H1 (cell line): Measurements from ENCODE around the gene MPDU1. TPM values are rescaled to one million over a fixed set of nuclear protein-coding genes. Genes with fewer than 3 reads are reported as not detected.

Source experiments
- BCL11A ChIP-seq, 2 experiments: IDR thresholded peaks; one replicate each; pipeline ENCODE4 v1.6.1; 2011; ENCODE audit warnings: low read depth in 2 of 2, low read length in 2 of 2, mild to moderate bottlenecking in 2 of 2
- CEBPB ChIP-seq: IDR thresholded peaks from 2 replicates; pipeline ENCODE4 v1.6.1; 2012; ENCODE audit warnings: low read depth, low read length
- EP300 ChIP-seq, 2 experiments: IDR thresholded peaks; 1 replicate in 1 of 2; 2 replicates in 1 of 2; pipeline ENCODE4 v1.6.1; 2011 to 2012; ENCODE audit warnings: low read depth in 2 of 2, low read length in 2 of 2, mild to moderate bottlenecking in 2 of 2, borderline replicate concordance in 1 of 2, inconsistent platforms in 1 of 2, moderate library complexity in 1 of 2
- FOSL1 ChIP-seq: IDR thresholded peaks from 2 replicates; pipeline ENCODE4 v1.6.1; 2011; ENCODE audit warnings: mild to moderate bottlenecking, low read depth, low read length, moderate library complexity; ENCODE audit not compliant: insufficient read depth
- GABPA ChIP-seq: IDR thresholded peaks from 2 replicates; pipeline ENCODE4 v1.6.1; 2011; ENCODE audit warnings: mild to moderate bottlenecking, low read length, moderate library complexity, borderline replicate concordance; ENCODE audit not compliant: insufficient read depth
- KDM1A ChIP-seq: fragments of 200-600, 300-600 bp; sonication (generic); IDR thresholded peaks from 2 replicates; pipeline ENCODE4 v1.7.1; 2016; ENCODE audit warnings: mild to moderate bottlenecking, low read length, borderline replicate concordance
- MAX ChIP-seq: IDR thresholded peaks from 2 replicates; pipeline ENCODE4 v1.6.1; 2012; ENCODE audit warnings: inconsistent platforms
- NANOG ChIP-seq: IDR thresholded peaks from 2 replicates; pipeline ENCODE4 v1.6.1; 2011; ENCODE audit warnings: low read length, low read depth, mild to moderate bottlenecking, inconsistent platforms; ENCODE audit not compliant: insufficient read depth, poor library complexity, severe bottlenecking
- PHF8 ChIP-seq: fragments of 200-600 bp; sonication (generic); conservative IDR thresholded peaks from 2 replicates; pipeline ENCODE4 v1.7.1; 2012; ENCODE audit warnings: low read depth, mild to moderate bottlenecking, inconsistent platforms, low read length, moderate library complexity
- POLR2A ChIP-seq, 2 experiments: IDR thresholded peaks; 1 replicate in 1 of 2; 2 replicates in 1 of 2; pipeline ENCODE4 v1.6.1; 2011; ENCODE audit warnings: low read depth in 2 of 2, low read length in 2 of 2, mild to moderate bottlenecking in 2 of 2; ENCODE audit errors: control extremely low read depth in 1 of 2
- SP4 ChIP-seq: IDR thresholded peaks from 2 replicates; pipeline ENCODE4 v1.6.1; 2012; ENCODE audit warnings: low read length, inconsistent platforms
- polyA plus RNA-seq, 7 experiments: library from polyadenylated mRNA; depleted of rRNA in 3 of 7; stranded (reverse) in 5 of 7; unstranded in 2 of 7; fragments of >200 nt in 5 of 7; fragments of 200-250 nt in 2 of 7; gene quantifications; 1 replicate in 5 of 7; 2 replicates in 1 of 7; 4 replicates in 1 of 7; pipeline versions ENCODE4 v1.2.1 to v1.2.3, GENCODE V29; 2011 to 2013; ENCODE audit warnings: missing spikeins in 2 of 7, mixed read lengths in 2 of 7
- total RNA-seq: library from RNA; stranded (reverse); fragmentation: NEBNext Ultra II Directional; extraction: Animal tissue kit (Norgen Biotek cat#: 25700); gene quantifications from 2 replicates; pipeline ENCODE4 v1.2.1, GENCODE V29; 2021
- TF ChIP-seq, protein P1 (sequence below), 3 experiments: IDR thresholded peaks; 1 replicate in 2 of 3; 2 replicates in 1 of 3; pipeline versions ENCODE4 v1.5.1 to v1.6.1; 2011; ENCODE audit warnings: low read length in 3 of 3, mild to moderate bottlenecking in 3 of 3, inconsistent platforms in 2 of 3, low read depth in 1 of 3, moderate library complexity in 1 of 3; ENCODE audit not compliant: insufficient read depth in 1 of 3; ENCODE audit errors: control extremely low read depth in 1 of 3

The MPDU1 gene
- total and polyA plus RNA-seq, 2 of the 8 experiments (the other 6 are each of a cell fraction or from before 2014, with no cell fraction given), result 63.2 to 142 TPM

GRCh38 chr17:7590743-7591142 is 7.1 kb downstream of the MPDU1 start (continued):
- TF ChIP-seq FOSL1 (no peak), SP4 (no peak; the same call in 1 of the 2 replicates), POLR2A (IDR thresholded peaks at IDR 0.05; ENCODE audit: control extremely low read depth in 1 of 2, low read depth in 2 of 2, low read length in 2 of 2) (peak in 1 of 2 experiments; percentile 69; a peak in 1 of 3 replicates), CEBPB (no peak), KDM1A (no peak), PHF8 (no peak), NANOG (no peak), BCL11A (IDR thresholded peaks at IDR 0.05; ENCODE audit: low read depth in 2 of 2, low read length in 2 of 2) (no peak), MAX (no peak), EP300 (IDR thresholded peaks at IDR 0.05; ENCODE audit: borderline replicate concordance in 1 of 2, low read depth in 2 of 2, low read length in 2 of 2) (no peak), GABPA (no peak)
- TF ChIP-seq, protein P1, sequence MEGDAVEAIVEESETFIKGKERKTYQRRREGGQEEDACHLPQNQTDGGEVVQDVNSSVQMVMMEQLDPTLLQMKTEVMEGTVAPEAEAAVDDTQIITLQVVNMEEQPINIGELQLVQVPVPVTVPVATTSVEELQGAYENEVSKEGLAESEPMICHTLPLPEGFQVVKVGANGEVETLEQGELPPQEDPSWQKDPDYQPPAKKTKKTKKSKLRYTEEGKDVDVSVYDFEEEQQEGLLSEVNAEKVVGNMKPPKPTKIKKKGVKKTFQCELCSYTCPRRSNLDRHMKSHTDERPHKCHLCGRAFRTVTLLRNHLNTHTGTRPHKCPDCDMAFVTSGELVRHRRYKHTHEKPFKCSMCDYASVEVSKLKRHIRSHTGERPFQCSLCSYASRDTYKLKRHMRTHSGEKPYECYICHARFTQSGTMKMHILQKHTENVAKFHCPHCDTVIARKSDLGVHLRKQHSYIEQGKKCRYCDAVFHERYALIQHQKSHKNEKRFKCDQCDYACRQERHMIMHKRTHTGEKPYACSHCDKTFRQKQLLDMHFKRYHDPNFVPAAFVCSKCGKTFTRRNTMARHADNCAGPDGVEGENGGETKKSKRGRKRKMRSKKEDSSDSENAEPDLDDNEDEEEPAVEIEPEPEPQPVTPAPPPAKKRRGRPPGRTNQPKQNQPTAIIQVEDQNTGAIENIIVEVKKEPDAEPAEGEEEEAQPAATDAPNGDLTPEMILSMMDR (IDR thresholded peaks at IDR 0.05; ENCODE audit: control extremely low read depth in 1 of 3, insufficient read depth in 1 of 3, low read depth in 1 of 3, low read length in 3 of 3), result no peak
